GM04504 (cell line): ENCODE measurements around the gene UST.
"Not testable (repeated sequence)": the region's sequence is repeated elsewhere in the genome, so short reads cannot be mapped to it uniquely, and the experiment has no call there.

Source experiments
- DNase-seq: peaks from one replicate; pipeline ENCODE4 v3.0.0-alpha.2; 2012; ENCODE audit warnings: low read depth

Gene UST

GRCh38 chr6:149089510-149089909 is 342.7 kb downstream of the UST start:
- DNase-seq, result no peak

DNA sequence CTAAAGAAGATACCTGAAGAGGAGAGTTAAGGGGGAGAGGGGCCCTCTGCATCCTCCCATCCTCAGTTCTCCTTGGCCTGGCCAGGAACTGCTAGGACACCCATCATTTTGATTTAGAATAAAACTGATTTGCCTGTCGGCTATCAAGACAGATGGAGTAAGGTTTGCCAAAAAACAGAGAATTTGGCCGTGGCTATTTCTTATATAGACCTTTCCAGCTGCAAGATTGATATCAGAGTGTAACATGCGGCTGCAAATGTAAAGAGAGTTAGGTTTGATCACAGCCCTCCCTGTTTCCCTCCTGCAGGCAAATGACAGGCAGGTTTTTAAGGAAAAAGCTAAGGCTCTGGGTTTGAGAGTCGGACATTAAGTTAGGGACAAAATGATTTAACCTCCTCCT is 344.1 kb downstream of the UST start:
- DNase-seq, result no peak

GRCh38 chr6:149093643-149094042 is 346.8 kb downstream of the UST start:
- peak; percentile 27 for DNase-seq

- no peak for DNase-seq
Measured at GRCh38 chr6:149094156-149094555, 347.3 kb downstream of the UST start.

DNA sequence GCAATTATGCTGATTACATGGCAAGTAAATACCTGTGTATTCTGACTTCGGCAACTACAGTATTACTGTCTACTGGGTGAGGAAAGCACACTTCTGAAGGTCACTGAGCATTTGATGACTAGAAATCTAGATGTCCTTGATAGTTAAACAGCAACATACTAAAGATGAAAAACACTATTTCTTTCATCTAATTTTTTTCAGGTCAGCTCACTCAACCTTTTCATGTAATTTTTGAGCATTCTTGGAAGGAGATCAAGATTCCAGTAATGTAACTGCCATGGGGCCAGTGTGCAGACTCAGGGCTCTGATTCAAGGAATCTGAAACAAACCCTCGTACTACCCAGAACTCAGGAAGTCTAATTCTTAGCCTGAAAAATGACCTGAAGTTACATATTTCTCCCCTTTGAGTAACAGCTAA is 348.1 kb downstream of the UST start:
- DNase-seq, result no peak

GRCh38 chr6:149095842-149096241 is 349.0 kb downstream of the UST start:
- DNase-seq, result no peak

- DNase-seq, result no peak
Measured at GRCh38 chr6:149097794-149098193, 351.0 kb downstream of the UST start.

DNA sequence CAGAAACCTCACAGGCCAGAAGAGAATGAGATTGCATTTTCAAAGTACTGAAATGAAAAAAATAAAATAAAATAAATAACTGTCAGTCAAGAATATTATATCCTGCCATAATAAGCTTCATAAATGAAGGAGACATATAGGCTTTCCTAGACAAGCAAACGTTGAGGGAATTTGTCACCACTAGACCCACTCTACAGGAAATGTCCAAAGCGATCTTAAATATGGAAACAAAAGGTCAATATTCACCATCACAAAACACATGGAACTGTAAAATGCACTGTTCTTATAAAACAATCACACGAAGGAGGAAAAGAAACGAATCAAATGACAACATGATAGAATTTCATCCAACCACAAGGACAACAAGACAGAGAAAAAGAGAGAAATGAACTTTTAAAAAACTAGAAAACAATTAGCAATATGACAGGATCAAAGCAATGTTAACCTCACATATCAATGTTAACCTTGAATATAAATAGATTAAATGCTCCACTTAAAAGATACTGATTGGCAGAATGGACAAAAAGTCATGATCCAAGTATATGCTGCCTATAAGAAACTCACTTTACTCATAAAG is 352.0 kb downstream of the UST start:
- no peak for DNase-seq

GRCh38 chr6:149102324-149102723 is 355.5 kb downstream of the UST start:
- no peak for DNase-seq

DNA sequence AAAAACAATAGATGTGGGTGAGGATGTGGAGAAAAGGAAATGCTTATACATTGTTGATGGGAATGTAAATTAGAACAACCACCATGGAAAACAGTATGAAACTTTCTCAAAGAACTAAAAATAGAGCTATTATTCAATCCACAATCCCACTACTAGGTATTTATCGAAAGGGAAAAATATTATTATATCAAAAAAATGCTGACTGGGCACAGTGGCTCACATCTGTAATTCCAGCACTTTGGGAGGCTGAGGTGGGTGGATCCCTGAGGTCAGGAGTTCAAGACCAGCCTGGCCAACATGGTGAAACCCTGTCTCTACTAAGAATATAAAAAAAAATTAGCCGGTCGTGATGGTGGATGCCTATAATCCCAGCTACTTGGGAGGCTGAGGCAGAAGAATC is 357.1 kb downstream of the UST start:
- DNase-seq, result not testable (repeated sequence)

DNA sequence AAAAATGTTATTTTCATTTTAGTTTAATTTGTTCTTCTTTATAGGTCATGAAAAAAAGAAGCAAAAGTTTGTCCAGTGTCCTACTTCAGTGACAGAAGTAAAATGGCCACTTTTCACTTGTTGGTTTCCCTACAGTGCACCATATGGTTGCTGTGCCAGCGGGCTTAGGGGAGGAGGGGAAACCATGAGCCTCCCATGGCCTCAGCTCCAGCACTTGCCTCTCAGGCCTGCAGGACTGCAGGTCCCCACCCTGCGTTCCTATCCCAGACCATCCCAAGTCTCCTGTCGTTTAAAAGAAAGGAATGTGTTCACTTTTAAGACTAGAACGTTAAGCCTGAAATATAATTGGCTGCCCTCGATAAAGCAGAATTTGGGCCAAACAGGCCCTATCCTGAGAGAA is 360.7 kb downstream of the UST start:
- no peak for DNase-seq

GRCh38 chr6:149108038-149108748 is 361.4 kb downstream of the UST start:
- no peak for DNase-seq

GRCh38 chr6:149108749-149109100 is 361.9 kb downstream of the UST start:
- DNase-seq, result no peak

DNA sequence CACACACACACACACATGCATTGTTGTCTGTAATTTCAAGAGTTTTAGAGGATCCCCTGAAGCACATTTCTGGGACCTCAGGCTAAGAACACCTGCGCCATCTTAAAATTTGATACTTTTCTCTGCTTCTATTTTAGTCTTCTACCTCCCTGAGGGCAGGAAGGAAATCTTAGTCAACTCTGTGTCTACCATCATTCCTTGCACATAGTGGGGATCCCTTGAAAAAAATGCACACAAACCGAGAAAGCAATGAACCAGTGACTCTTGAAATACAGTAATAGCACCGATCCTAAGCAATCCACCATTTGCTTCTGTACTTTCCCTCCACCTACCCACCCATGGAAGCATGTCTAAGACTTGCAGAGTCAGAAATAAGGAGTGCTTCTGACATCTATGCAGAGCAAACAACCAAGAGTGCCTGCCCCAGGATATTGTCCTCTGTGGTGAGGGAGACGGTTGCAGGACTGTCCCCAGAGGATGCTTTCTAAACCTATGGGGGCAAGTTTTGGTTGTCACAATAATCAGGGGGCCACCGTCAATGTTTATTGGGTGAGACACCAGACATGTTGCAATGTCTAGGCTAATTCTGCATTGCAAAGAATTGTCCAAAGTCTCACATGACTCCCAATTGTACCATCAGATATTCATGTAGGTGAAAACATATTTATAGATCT is 362.7 kb downstream of the UST start:
- DNase-seq, result no peak

GRCh38 chr6:149111556-149112115 is 364.8 kb downstream of the UST start:
- no peak for DNase-seq

GRCh38 chr6:149112976-149113375 is 366.1 kb downstream of the UST start:
- no peak for DNase-seq

DNA sequence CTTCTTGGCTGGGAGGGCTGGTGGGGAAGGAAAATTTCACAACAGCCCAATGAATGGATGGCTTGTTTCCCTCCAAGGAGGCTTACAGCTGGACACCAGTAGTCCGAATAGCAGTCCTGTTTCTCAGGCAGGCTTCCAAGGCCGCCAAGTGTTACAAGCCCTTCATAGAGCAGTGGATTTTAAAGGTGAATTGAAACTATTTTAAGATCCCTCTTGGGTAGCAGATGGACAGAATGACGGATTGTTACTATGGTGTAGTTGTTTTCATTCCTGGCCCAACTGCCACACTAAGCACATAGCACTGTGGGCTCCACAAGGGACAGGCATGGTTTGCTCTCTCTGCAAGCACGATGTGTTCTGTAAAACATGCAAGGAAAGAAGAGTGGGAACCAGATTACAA is 367.3 kb downstream of the UST start:
- DNase-seq, result no peak

DNA sequence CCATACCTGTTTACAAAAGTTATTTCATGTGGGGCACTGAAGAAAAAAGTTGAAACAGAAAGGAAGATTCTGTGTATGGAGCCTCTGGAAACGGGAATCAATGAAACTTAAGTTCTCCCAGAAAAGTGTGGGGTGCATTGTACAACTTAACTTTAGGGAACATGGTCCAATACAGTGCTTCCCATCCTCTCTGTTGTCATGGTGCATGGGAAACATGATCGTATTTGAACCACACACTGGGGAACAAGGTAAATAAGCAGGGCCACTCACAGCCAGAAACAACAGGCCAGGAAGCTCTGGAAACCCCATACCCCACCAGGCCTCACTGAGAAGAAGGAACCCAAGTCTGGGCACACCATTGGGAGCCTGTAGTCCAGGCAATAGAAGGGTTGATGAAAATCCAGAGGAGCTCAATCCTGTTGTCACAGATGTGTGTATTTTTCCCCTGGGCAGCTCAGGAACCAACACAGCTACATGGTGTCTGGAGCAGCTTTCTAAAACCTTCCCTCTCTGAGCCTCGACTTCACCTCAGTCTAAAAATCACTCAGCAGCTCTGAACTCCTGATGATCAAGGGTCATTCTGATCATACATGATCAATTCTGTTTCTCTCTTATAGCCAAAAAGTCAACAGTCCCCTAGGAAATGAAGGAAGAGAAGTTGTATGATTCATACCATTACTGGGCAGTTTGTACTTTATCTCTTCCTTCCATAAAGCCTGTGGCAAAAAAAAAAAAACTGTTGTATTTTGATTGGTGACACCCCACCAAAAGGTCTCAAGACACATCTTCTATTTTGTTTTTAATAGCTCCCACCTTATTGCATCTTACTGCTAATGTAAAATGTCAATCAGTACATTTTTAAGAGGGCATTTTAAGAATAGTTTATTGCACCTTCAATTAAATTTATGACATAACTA is 372.2 kb downstream of the UST start:
- DNase-seq, result no peak

DNA sequence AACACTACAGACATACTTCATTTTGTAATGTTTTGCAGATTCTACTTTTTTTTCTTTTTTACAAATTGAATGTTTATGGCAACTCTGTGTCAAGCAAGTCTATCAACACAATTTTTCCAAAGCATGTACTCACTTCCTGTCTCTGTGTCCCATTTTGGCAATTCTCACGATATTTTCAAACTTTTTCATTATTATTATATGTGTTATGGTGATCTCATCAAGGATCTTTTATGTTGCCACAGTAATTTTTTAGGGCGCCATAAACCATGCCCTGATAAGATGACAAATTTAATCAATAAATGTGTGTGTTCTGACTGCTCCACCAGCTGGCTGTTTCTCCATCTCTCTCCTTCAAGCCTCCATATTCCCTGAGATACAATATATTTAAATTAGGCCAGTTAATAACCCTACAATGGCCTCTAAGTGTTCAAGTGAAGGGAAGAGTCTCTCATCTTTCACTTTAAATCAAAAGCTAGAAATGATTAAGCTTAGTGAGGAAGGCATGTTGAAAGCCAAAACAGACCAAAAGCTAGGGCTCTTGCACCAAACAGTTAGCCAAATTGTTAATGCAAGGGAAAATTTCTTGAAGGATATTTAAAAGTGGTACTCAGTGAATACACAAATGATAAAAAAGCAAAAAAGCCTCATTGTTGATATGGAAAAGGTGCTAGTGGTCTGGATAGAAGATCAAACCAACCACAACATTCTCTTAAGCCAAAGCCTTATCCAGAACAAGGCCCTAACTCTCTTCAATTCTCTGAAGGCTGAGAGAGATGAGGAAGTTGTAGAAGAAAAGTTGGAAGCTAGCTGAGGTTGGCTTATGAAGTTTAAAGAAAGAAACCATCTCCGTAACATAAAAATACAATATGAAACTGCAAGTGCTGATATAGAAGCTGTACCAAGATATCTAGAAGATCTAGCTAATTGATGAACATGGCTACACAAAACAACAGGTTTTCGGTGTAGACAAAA is 376.3 kb downstream of the UST start:
- DNase-seq, result no peak

DNA sequence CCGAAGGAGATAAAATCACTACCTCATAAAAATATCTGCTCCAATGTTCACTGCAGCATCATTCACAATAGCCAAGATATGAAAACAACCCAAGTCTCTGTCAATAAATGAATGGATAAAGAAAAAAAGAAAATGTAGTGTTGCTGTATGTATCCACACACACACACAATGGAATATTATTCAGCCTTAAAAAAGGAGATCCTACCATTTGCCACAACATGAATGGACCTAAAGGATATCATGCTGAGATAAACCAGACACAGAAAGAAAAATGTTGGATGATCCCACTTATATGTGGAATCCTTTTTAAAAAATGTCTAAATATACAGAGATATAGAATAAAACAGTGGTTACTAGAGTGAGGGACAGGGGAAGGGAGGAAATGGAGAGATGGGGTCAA is 378.5 kb downstream of the UST start:
- no peak for DNase-seq
